Upper lobe of left lung (tissue), 4 donors: ENCODE measurements around the gene CIAPIN1.

ENCODE experiments used
- CTCF ChIP-seq, 6 experiments: fragments of 450-650 bp in 4 of 6; fragments of 200-600 bp in 2 of 6; sonication (generic) in 2 of 6; IDR thresholded peaks; one replicate each; pipeline ENCODE4 v1.5.1; 2016 to 2019; ENCODE audit warnings: antibody characterized with exemption in 6 of 6
- POLR2A ChIP-seq, 4 donors: fragments of 450-650 bp; IDR thresholded peaks; one replicate each; pipeline ENCODE4 v1.5.1; 2016 to 2017; ENCODE audit warnings: antibody characterized with exemption in 4 of 4, mild to moderate bottlenecking in 2 of 4
- POLR2AphosphoS5 ChIP-seq, 2 donors: sonication (generic); formaldehyde crosslinking; IDR thresholded peaks; one replicate each; pipeline ENCODE4 v1.5.1; 2017; ENCODE audit warnings: antibody characterized with exemption in 2 of 2

GRCh38 chr16:57462978-57463362 lies 15.8 kb upstream of the CIAPIN1 start:
- TF ChIP-seq CTCF (IDR thresholded peaks at IDR 0.05) (no peak), POLR2A (IDR thresholded peaks at IDR 0.05) (no peak), POLR2AphosphoS5 (IDR thresholded peaks at IDR 0.05) (no peak)
